A549 treated with ZK216348 at 1 μM for 4 hours (cell line): ENCODE results near the gene GPC6. TPM values are rescaled to one million over a fixed set of nuclear protein-coding genes. Genes with fewer than 3 reads are reported as not detected.

Experiments
- total RNA-seq: library from RNA; stranded (reverse); fragments of 200-300 nt; extraction: Qiagen RNA extraction; gene quantifications from 5 replicates; pipeline ENCODE4 v1.2.3, GENCODE V29; 2022; ENCODE audit warnings: low read depth

GPC6 gene
- 3.8 to 7.2 TPM (median 5.6 TPM) in 5 replicates for total RNA-seq

GRCh38 chr13:93226623-93227279 lies at the start of gene GPC6:
Gene GPC6 (plus strand): TSS chr13:93226807.

